SU-DHL-6 (cell line): ENCODE data around the gene TRAPPC10.

Experiments used
- H2AFZ ChIP-seq: fragments of 200-600 bp; sonication (generic); 2 replicates; pipeline ENCODE4 v1.6.1; 2014; ENCODE audit warnings: low read depth, mild to moderate bottlenecking, moderate library complexity, mixed read lengths, antibody characterized with exemption, low read length; ENCODE audit not compliant: severe bottlenecking
- H3F3A ChIP-seq: fragments of 200-600 bp; shearing (Covaris generic); 2 replicates; pipeline ENCODE4 v1.6.0; 2016; ENCODE audit warnings: antibody characterized with exemption, mild to moderate bottlenecking; ENCODE audit not compliant: insufficient read depth
- H3K27ac ChIP-seq: fragments of 200-600 bp; sonication (generic); 2 replicates; pipeline ENCODE4 v1.5.1; 2016; ENCODE audit warnings: low read depth, mild to moderate bottlenecking, low read length, moderate library complexity, mixed read lengths
- H3K27me3 ChIP-seq: fragments of 200-600 bp; sonication (generic), shearing (Covaris generic); 2 replicates; pipeline ENCODE4 v1.6.0; 2014; ENCODE audit warnings: mild to moderate bottlenecking, low read length
- H3K36me3 ChIP-seq: fragments of 200-600 bp; sonication (generic); 2 replicates; pipeline ENCODE4 v1.6.1; 2014; ENCODE audit warnings: mild to moderate bottlenecking, low read length, mixed read lengths
- H3K4me2 ChIP-seq: fragments of 300-600, 200-600 bp; shearing (Covaris generic), sonication (generic); 2 replicates; pipeline ENCODE4 v1.6.0; 2014; ENCODE audit warnings: low read length, low read depth, mild to moderate bottlenecking; ENCODE audit not compliant: poor library complexity, severe bottlenecking
- H3K4me3 ChIP-seq: fragments of 200-600 bp; sonication (generic); 2 replicates; pipeline ENCODE4 v1.5.1; 2014; ENCODE audit warnings: antibody characterized with exemption, low read length, mild to moderate bottlenecking, mixed read lengths; ENCODE audit not compliant: insufficient read depth, poor library complexity, severe bottlenecking
- H3K79me2 ChIP-seq: fragments of 200-600 bp; sonication (generic); 2 replicates; pipeline ENCODE4 v1.6.1; 2014; ENCODE audit warnings: mild to moderate bottlenecking, low read length, moderate library complexity; ENCODE audit not compliant: insufficient read depth
- H3K9ac ChIP-seq: fragments of 200-600 bp; sonication (generic); 2 replicates; pipeline ENCODE4 v1.7.0; 2014; ENCODE audit warnings: mild to moderate bottlenecking, low read length
- H3K9me2 ChIP-seq: fragments of 200-600 bp; sonication (generic); replicated peaks from 2 replicates; pipeline ENCODE4 v1.6.1; 2014; ENCODE audit warnings: low read length; ENCODE audit not compliant: insufficient read depth
- H3K9me3 ChIP-seq: fragments of 200-600 bp; sonication (generic); 2 replicates; pipeline ENCODE4 v1.6.1; 2014; ENCODE audit warnings: low read length, mixed read lengths; ENCODE audit not compliant: insufficient read depth
- H4K20me1 ChIP-seq: fragments of 200-600 bp; sonication (generic); 2 replicates; pipeline ENCODE4 v1.6.1; 2014; ENCODE audit warnings: low read depth, mild to moderate bottlenecking, antibody characterized with exemption, low read length, moderate library complexity, mixed read lengths
- CTCF ChIP-seq: fragments of 200-600 bp; sonication (generic); IDR thresholded peaks from one replicate; pipeline ENCODE4 v1.5.1; 2017; ENCODE audit warnings: antibody characterized with exemption, mild to moderate bottlenecking, low read length, moderate library complexity; ENCODE audit not compliant: insufficient read depth, poor library complexity, severe bottlenecking
- EZH2phosphoT487 ChIP-seq: fragments of 200-600 bp; sonication (generic), shearing (Covaris generic); conservative IDR thresholded peaks from 2 replicates; pipeline ENCODE4 v1.6.1; 2018; ENCODE audit warnings: mild to moderate bottlenecking, antibody characterized with exemption, low read length, moderate library complexity, mixed read lengths

The TRAPPC10 gene

GRCh38 chr21:44046734-44047133, 34.6 kb downstream of the TRAPPC10 start:
- no peak overlapping the region for H2AFZ ChIP-seq
- peaks cover 3% of the 10 kb centered on the region; the same call in 1 of the 2 replicates for H3K36me3 ChIP-seq
- peaks cover 62% of the 10 kb centered on the region for H3K79me2 ChIP-seq

GRCh38 chr21:44047996-44048560, 36.0 kb downstream of the TRAPPC10 start:
- H3K9me2 ChIP-seq: no peaks in the 10 kb centered on the region
- no peaks in the 10 kb centered on the region for H3F3A ChIP-seq
- H3K27ac ChIP-seq: no peak overlapping the region
- H4K20me1 ChIP-seq: peaks cover 5% of the 10 kb centered on the region; the same call in 1 of the 2 replicates
- TF ChIP-seq EZH2phosphoT487 (no peak), CTCF (no peak)
- no peaks in the 10 kb centered on the region for H3K9me3 ChIP-seq
- no peak overlapping the region for H3K9ac ChIP-seq
- no peaks in the 10 kb centered on the region for H3K36me3 ChIP-seq
- H2AFZ ChIP-seq: no peak overlapping the region
- no peaks in the 10 kb centered on the region for H3K27me3 ChIP-seq
- no peak overlapping the region for H3K4me3 ChIP-seq
- peaks cover 48% of the 10 kb centered on the region for H3K79me2 ChIP-seq
- no peak overlapping the region for H3K4me2 ChIP-seq

More at GRCh38 chr21:44046734-44047133, 34.6 kb downstream of the TRAPPC10 start:
- Histone ChIP-seq H3K9ac (no peak overlapping the region), H3K4me2 (no peak overlapping the region), H3K27ac (no peak overlapping the region), H4K20me1 (peaks cover 12% of the 10 kb centered on the region), H3K9me2 (no peaks in the 10 kb centered on the region), H3K9me3 (no peaks in the 10 kb centered on the region), H3K27me3 (no peaks in the 10 kb centered on the region), H3F3A (0 out of 2 replicates have a peak, but pooled peaks cover 3% of the 10 kb centered on the region), H3K4me3 (no peak overlapping the region)
- TF ChIP-seq CTCF: no peak
- TF ChIP-seq EZH2phosphoT487: no peak

- H3K27me3 ChIP-seq: no peaks in the 10 kb centered on the region
- H3F3A ChIP-seq: no peaks in the 10 kb centered on the region
- TF ChIP-seq EZH2phosphoT487 (no peak), CTCF (no peak)
- H3K4me3 ChIP-seq: no peak overlapping the region
- no peaks in the 10 kb centered on the region; the same call in 1 of the 2 replicates for H3K36me3 ChIP-seq
- H3K9me2 ChIP-seq: no peaks in the 10 kb centered on the region
- no peak overlapping the region for H2AFZ ChIP-seq
- no peak overlapping the region for H3K9ac ChIP-seq
- H4K20me1 ChIP-seq: peaks cover 2% of the 10 kb centered on the region; the same call in 1 of the 2 replicates
- no peak overlapping the region for H3K27ac ChIP-seq
- peaks cover 45% of the 10 kb centered on the region for H3K79me2 ChIP-seq
- no peaks in the 10 kb centered on the region for H3K9me3 ChIP-seq
- no peak overlapping the region for H3K4me2 ChIP-seq
Observed at GRCh38 chr21:44049182-44049581, 37.1 kb downstream of the TRAPPC10 start.
